GM12892 (cell line): ENCODE data around the gene DNM3.

Source experiments
- POLR2A ChIP-seq: IDR thresholded peaks from 2 replicates; pipeline ENCODE4 v1.6.1; 2011; ENCODE audit warnings: low read depth, low read length, control low read depth
- TAF1 ChIP-seq: IDR thresholded peaks from 2 replicates; pipeline ENCODE4 v1.6.1; 2011; ENCODE audit warnings: low read depth, mild to moderate bottlenecking, control low read depth, low read length, borderline replicate concordance

DNA sequence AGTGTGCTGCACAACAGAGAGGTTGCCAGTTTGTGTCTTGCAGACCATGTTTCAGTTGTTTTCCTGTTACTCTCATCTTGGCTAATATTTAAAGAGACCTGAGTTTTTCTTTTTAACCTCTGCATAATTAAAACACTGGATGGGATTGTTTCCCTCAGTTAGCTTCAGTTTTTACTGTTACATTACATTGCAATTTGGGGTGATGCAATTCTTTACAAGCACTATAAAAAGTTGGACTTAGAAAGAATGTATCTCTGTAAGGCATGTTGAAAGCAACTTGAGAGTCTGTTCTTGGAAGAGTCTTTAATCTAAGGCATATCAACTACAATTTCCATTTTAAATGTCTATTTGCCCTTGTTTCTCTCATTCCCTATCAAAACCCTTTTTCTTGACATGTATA lies 99.1 kb downstream of the DNM3 start:
- TF ChIP-seq TAF1 (no peak), POLR2A (no peak)
